ENCODE data around the gene RPS14. TPM values are rescaled to one million over a fixed set of nuclear protein-coding genes. Genes with fewer than 3 reads are reported as not detected.

The RPS14 gene
- total and polyA plus RNA-seq, 10 of the 15 experiments (the other 5 are each of a cell fraction or from before 2014, with no cell fraction given): 2,295 to 4,047 (median 2,787) TPM

DNA sequence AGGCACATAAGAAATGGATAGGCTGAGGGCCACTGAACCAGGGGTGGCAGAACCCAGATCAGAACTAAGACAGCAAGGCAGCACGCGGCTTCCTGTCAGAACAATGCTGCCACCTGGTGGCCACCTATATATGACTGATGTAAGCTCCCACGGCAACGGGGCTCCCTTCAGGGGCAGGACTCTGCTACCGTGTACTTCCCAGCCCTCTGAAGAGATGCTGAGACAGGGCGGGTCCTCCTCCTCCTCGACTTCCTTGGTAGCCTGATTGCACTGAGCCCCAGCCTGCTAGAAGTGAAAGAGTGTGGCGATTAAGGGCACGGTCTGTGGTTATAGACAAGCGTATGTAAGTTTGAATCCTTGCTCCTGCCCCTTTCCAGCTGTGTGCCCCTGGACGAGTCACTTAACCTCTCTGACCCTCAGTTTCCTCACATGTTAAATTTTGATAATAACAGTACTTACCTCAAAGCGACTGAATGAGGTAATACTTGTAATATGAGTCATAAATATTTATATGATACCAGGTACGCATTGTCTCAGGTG lies 13.3 kb downstream of the RPS14 start:
- H3K9ac ChIP-seq (ENCODE audit: control insufficient read depth, insufficient read depth, low read length): no peak overlapping the region
- ChIA-PET CTCF (interaction anchor here (0.6 to 10.6 kb wide), 28 partner anchors 10 to 274 kb away, joined by 3 to 274 read pairs (median 4); no protein-coding TSS in a partner anchor), SMC1A (ENCODE audit: uncharacterized antibody, unreplicated experiment) (interaction anchor here (0.9 to 5.7 kb wide), 11 partner anchors 9 to 230 kb away, joined by 3 to 127 read pairs (median 4); partner anchors contain the start of gene CD74), RAD21 (ENCODE audit: unreplicated experiment) (interaction anchor here (0.6 to 5.8 kb wide), 16 partner anchors 11 to 277 kb away, joined by 3 to 115 read pairs (median 4); partner anchors contain the start of genes CD74 and RPS14), POLR2A (interaction anchor here (0.6 to 5.7 kb wide), 5 partner anchors 9 to 1171 kb away, joined by 3 to 44 read pairs (median 3); partner anchors contain the start of gene CD74)
- 6% methylated on average over 13 of the region's 13 CpGs for WGBS (ENCODE audit: insufficient coverage, insufficient replicate concordance, low lambda C conversion rate, missing lambda C conversion rate)
- ATAC-seq: peak; percentile 96
- no peaks in the 10 kb centered on the region for H3K9me3 ChIP-seq (replicated peaks; ENCODE audit: control insufficient read depth, insufficient read depth, low read length)
- H3K79me2 ChIP-seq (ENCODE audit: control insufficient read depth, insufficient read depth, low read length): no peaks in the 10 kb centered on the region; the same call in 1 of the 2 replicates
- peaks cover 5% of the 10 kb centered on the region for H3K4me1 ChIP-seq (ENCODE audit: control insufficient read depth, insufficient read depth, low read length)
- peak; percentile 92 for FAIRE-seq
- H3K4me3 ChIP-seq: no peak overlapping the region
- peak overlapping the region; percentile 86 for H3K4me2 ChIP-seq (ENCODE audit: control insufficient read depth, insufficient read depth)
- H3K36me3 ChIP-seq (ENCODE audit: control insufficient read depth in 2 of 2, insufficient read depth in 2 of 2, low read length in 1 of 2): no peaks in the 10 kb centered on the region
- no peak overlapping the region for H3K27ac ChIP-seq (ENCODE audit: control insufficient read depth, insufficient read depth)
- H2AFZ ChIP-seq (ENCODE audit: control insufficient read depth, low read depth, low read length): peak overlapping the region; percentile 75
- no peaks in the 10 kb centered on the region for H3K27me3 ChIP-seq (replicated peaks in 1 of 2; ENCODE audit: control insufficient read depth in 2 of 2, insufficient read depth in 2 of 2, low read length in 1 of 2)
- no peaks in the 10 kb centered on the region for H4K20me1 ChIP-seq (ENCODE audit: control insufficient read depth, insufficient read depth)
- in situ Hi-C loops (cut with MboI) (no loop called here), intact Hi-C loops (cut with micrococcal nuclease; ENCODE audit: unreplicated experiment) (loop anchor here (1.0 to 10.0 kb wide), 6 partner anchors 24 to 306 kb away; partner anchors contain the start of genes CD74 and TCOF1)
- no TSS peak for BruUV-seq (replicated peaks)
- peak; percentile 60 for DNase-seq (ENCODE audit: low read depth, low spot score)
- TF ChIP-seq IKZF2 (IDR thresholded peaks at IDR 0.05): 0 out of 4 replicates have a peak, but pooled peaks have one; percentile 16 to 42
- TF ChIP-seq, protein P1, sequence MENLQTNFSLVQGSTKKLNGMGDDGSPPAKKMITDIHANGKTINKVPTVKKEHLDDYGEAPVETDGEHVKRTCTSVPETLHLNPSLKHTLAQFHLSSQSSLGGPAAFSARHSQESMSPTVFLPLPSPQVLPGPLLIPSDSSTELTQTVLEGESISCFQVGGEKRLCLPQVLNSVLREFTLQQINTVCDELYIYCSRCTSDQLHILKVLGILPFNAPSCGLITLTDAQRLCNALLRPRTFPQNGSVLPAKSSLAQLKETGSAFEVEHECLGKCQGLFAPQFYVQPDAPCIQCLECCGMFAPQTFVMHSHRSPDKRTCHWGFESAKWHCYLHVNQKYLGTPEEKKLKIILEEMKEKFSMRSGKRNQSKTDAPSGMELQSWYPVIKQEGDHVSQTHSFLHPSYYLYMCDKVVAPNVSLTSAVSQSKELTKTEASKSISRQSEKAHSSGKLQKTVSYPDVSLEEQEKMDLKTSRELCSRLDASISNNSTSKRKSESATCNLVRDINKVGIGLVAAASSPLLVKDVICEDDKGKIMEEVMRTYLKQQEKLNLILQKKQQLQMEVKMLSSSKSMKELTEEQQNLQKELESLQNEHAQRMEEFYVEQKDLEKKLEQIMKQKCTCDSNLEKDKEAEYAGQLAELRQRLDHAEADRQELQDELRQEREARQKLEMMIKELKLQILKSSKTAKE (IDR thresholded peaks at IDR 0.05; ENCODE audit: low read depth, poor library complexity, severe bottlenecking): no peak
- TF ChIP-seq SMARCA5 (IDR thresholded peaks at IDR 0.05): peak; percentile 92; the same call in 1 of the 2 replicates
- TF ChIP-seq CHD2 (IDR thresholded peaks at IDR 0.05; ENCODE audit: borderline replicate concordance, low read depth, low read length): no peak
- TF ChIP-seq, protein P2, sequence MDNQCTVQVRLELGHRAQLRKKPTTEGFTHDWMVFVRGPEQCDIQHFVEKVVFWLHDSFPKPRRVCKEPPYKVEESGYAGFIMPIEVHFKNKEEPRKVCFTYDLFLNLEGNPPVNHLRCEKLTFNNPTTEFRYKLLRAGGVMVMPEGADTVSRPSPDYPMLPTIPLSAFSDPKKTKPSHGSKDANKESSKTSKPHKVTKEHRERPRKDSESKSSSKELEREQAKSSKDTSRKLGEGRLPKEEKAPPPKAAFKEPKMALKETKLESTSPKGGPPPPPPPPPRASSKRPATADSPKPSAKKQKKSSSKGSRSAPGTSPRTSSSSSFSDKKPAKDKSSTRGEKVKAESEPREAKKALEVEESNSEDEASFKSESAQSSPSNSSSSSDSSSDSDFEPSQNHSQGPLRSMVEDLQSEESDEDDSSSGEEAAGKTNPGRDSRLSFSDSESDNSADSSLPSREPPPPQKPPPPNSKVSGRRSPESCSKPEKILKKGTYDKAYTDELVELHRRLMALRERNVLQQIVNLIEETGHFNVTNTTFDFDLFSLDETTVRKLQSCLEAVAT (IDR thresholded peaks at IDR 0.05): peak; percentile 36; the same call in 1 of the 2 replicates
- TF ChIP-seq GATAD2B (conservative IDR thresholded peaks at IDR 0.05; ENCODE audit: low read depth): 0 out of 2 replicates have a peak, but pooled peaks have one; percentile 24
- TF ChIP-seq NFYA (IDR thresholded peaks at IDR 0.05; ENCODE audit: borderline replicate concordance, low read depth, low read length): no peak
- TF ChIP-seq EED (IDR thresholded peaks at IDR 0.05; ENCODE audit: low read depth): 0 out of 2 replicates have a peak, but pooled peaks have one; percentile 44
- no peak for TF ChIP-seq GABPA (IDR thresholded peaks at IDR 0.05; ENCODE audit: low read depth)
- TF ChIP-seq, protein P3, sequence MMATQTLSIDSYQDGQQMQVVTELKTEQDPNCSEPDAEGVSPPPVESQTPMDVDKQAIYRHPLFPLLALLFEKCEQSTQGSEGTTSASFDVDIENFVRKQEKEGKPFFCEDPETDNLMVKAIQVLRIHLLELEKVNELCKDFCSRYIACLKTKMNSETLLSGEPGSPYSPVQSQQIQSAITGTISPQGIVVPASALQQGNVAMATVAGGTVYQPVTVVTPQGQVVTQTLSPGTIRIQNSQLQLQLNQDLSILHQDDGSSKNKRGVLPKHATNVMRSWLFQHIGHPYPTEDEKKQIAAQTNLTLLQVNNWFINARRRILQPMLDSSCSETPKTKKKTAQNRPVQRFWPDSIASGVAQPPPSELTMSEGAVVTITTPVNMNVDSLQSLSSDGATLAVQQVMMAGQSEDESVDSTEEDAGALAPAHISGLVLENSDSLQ (IDR thresholded peaks at IDR 0.05): peak; percentile 52; the same call in 1 of the 2 replicates
- no peak for TF ChIP-seq ZSCAN29 (IDR thresholded peaks at IDR 0.05)
- TF ChIP-seq RUNX3 (IDR thresholded peaks at IDR 0.05; ENCODE audit: low read length): peak; percentile 29; the same call in 1 of the 2 replicates
- peak; percentile 87 for TF ChIP-seq RAD21 (IDR thresholded peaks at IDR 0.05; ENCODE audit: insufficient read depth, low read depth, low read length)
- peak; percentile 68; the same call in 1 of the 2 replicates for TF ChIP-seq RB1 (IDR thresholded peaks at IDR 0.05; ENCODE audit: borderline replicate concordance)
- peak; percentile 61 for TF ChIP-seq RFX5 (IDR thresholded peaks at IDR 0.05; ENCODE audit: low read depth, low read length)
- TF ChIP-seq, protein P4, sequence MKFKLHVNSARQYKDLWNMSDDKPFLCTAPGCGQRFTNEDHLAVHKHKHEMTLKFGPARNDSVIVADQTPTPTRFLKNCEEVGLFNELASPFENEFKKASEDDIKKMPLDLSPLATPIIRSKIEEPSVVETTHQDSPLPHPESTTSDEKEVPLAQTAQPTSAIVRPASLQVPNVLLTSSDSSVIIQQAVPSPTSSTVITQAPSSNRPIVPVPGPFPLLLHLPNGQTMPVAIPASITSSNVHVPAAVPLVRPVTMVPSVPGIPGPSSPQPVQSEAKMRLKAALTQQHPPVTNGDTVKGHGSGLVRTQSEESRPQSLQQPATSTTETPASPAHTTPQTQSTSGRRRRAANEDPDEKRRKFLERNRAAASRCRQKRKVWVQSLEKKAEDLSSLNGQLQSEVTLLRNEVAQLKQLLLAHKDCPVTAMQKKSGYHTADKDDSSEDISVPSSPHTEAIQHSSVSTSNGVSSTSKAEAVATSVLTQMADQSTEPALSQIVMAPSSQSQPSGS (IDR thresholded peaks at IDR 0.05; ENCODE audit: low read length): peak; percentile 30; the same call in 1 of the 2 replicates
- TF ChIP-seq POU2F2 (IDR thresholded peaks at IDR 0.05; ENCODE audit: borderline replicate concordance, low read depth, low read length): peak; percentile 31; the same call in 1 of the 3 replicates
- TF ChIP-seq IKZF1 (conservative IDR thresholded peaks at IDR 0.05): peak; percentile 64

Measured in GM12878 (cell line).